SU-DHL-6 (cell line): ENCODE results near the gene SACM1L.
"Not testable (repeated sequence)": the region's sequence is repeated elsewhere in the genome, so short reads cannot be mapped to it uniquely, and the experiment has no call there.

Source experiments
- H2AFZ ChIP-seq: fragments of 200-600 bp; sonication (generic); 2 replicates; pipeline ENCODE4 v1.6.1; 2014; ENCODE audit warnings: low read depth, mild to moderate bottlenecking, moderate library complexity, mixed read lengths, antibody characterized with exemption, low read length; ENCODE audit not compliant: severe bottlenecking
- H3F3A ChIP-seq: fragments of 200-600 bp; shearing (Covaris generic); 2 replicates; pipeline ENCODE4 v1.6.0; 2016; ENCODE audit warnings: antibody characterized with exemption, mild to moderate bottlenecking; ENCODE audit not compliant: insufficient read depth
- H3K27ac ChIP-seq: fragments of 200-600 bp; sonication (generic); 2 replicates; pipeline ENCODE4 v1.5.1; 2016; ENCODE audit warnings: low read depth, mild to moderate bottlenecking, low read length, moderate library complexity, mixed read lengths
- H3K27me3 ChIP-seq: fragments of 200-600 bp; sonication (generic), shearing (Covaris generic); 2 replicates; pipeline ENCODE4 v1.6.0; 2014; ENCODE audit warnings: mild to moderate bottlenecking, low read length
- H3K36me3 ChIP-seq: fragments of 200-600 bp; sonication (generic); 2 replicates; pipeline ENCODE4 v1.6.1; 2014; ENCODE audit warnings: mild to moderate bottlenecking, low read length, mixed read lengths
- H3K4me2 ChIP-seq: fragments of 300-600, 200-600 bp; shearing (Covaris generic), sonication (generic); 2 replicates; pipeline ENCODE4 v1.6.0; 2014; ENCODE audit warnings: low read length, low read depth, mild to moderate bottlenecking; ENCODE audit not compliant: poor library complexity, severe bottlenecking
- H3K4me3 ChIP-seq: fragments of 200-600 bp; sonication (generic); 2 replicates; pipeline ENCODE4 v1.5.1; 2014; ENCODE audit warnings: antibody characterized with exemption, low read length, mild to moderate bottlenecking, mixed read lengths; ENCODE audit not compliant: insufficient read depth, poor library complexity, severe bottlenecking
- H3K79me2 ChIP-seq: fragments of 200-600 bp; sonication (generic); 2 replicates; pipeline ENCODE4 v1.6.1; 2014; ENCODE audit warnings: mild to moderate bottlenecking, low read length, moderate library complexity; ENCODE audit not compliant: insufficient read depth
- H3K9ac ChIP-seq: fragments of 200-600 bp; sonication (generic); 2 replicates; pipeline ENCODE4 v1.7.0; 2014; ENCODE audit warnings: mild to moderate bottlenecking, low read length
- H3K9me2 ChIP-seq: fragments of 200-600 bp; sonication (generic); replicated peaks from 2 replicates; pipeline ENCODE4 v1.6.1; 2014; ENCODE audit warnings: low read length; ENCODE audit not compliant: insufficient read depth
- H3K9me3 ChIP-seq: fragments of 200-600 bp; sonication (generic); 2 replicates; pipeline ENCODE4 v1.6.1; 2014; ENCODE audit warnings: low read length, mixed read lengths; ENCODE audit not compliant: insufficient read depth
- H4K20me1 ChIP-seq: fragments of 200-600 bp; sonication (generic); 2 replicates; pipeline ENCODE4 v1.6.1; 2014; ENCODE audit warnings: low read depth, mild to moderate bottlenecking, antibody characterized with exemption, low read length, moderate library complexity, mixed read lengths
- EZH2phosphoT487 ChIP-seq: fragments of 200-600 bp; sonication (generic), shearing (Covaris generic); conservative IDR thresholded peaks from 2 replicates; pipeline ENCODE4 v1.6.1; 2018; ENCODE audit warnings: mild to moderate bottlenecking, antibody characterized with exemption, low read length, moderate library complexity, mixed read lengths
- TF ChIP-seq, protein P1 (sequence below): fragments of 200-600 bp; sonication (generic); IDR thresholded peaks from one replicate; pipeline ENCODE4 v1.5.1; 2017; ENCODE audit warnings: antibody characterized with exemption, mild to moderate bottlenecking, low read length, moderate library complexity; ENCODE audit not compliant: insufficient read depth, poor library complexity, severe bottlenecking

Gene SACM1L

GRCh38 chr3:45753095-45753494 lies 63.9 kb downstream of the SACM1L start:
- H3K9me3 ChIP-seq: no peaks in the 10 kb centered on the region
- no peak overlapping the region for H3K4me2 ChIP-seq
- H3F3A ChIP-seq: no peaks in the 10 kb centered on the region
- H4K20me1 ChIP-seq: no peaks in the 10 kb centered on the region
- H3K4me3 ChIP-seq: no peak overlapping the region
- no peak overlapping the region for H3K9ac ChIP-seq
- no peak overlapping the region for H2AFZ ChIP-seq
- no peaks in the 10 kb centered on the region for H3K36me3 ChIP-seq
- TF ChIP-seq, protein P1, sequence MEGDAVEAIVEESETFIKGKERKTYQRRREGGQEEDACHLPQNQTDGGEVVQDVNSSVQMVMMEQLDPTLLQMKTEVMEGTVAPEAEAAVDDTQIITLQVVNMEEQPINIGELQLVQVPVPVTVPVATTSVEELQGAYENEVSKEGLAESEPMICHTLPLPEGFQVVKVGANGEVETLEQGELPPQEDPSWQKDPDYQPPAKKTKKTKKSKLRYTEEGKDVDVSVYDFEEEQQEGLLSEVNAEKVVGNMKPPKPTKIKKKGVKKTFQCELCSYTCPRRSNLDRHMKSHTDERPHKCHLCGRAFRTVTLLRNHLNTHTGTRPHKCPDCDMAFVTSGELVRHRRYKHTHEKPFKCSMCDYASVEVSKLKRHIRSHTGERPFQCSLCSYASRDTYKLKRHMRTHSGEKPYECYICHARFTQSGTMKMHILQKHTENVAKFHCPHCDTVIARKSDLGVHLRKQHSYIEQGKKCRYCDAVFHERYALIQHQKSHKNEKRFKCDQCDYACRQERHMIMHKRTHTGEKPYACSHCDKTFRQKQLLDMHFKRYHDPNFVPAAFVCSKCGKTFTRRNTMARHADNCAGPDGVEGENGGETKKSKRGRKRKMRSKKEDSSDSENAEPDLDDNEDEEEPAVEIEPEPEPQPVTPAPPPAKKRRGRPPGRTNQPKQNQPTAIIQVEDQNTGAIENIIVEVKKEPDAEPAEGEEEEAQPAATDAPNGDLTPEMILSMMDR: no peak
- no peak for TF ChIP-seq EZH2phosphoT487
- no peaks in the 10 kb centered on the region for H3K27me3 ChIP-seq
- no peak overlapping the region for H3K27ac ChIP-seq
- H3K9me2 ChIP-seq: no peaks in the 10 kb centered on the region
- H3K79me2 ChIP-seq: no peaks in the 10 kb centered on the region

DNA sequence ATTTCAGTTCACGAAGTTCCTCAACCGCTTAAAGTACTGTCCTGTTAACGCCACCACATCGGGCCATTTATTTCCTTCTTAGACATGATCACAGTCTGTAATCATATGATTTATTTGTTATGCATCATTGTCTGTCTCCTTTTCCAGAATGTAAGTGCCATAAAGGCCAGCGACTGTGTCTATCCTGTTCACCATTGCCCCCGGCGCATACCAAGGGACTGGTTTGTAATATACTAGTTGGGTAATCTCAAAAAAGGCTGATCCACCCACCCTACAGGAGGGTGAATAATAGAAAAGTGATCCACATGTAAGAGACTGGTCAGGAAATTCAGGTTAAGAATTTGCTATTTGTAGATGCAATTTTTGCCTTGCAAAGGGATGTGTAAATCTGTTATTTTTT lies 65.3 kb downstream of the SACM1L start:
- Histone ChIP-seq H3K9me3 (no peaks in the 10 kb centered on the region), H2AFZ (no peak overlapping the region), H3K4me3 (no peak overlapping the region), H3K79me2 (no peaks in the 10 kb centered on the region), H3F3A (no peaks in the 10 kb centered on the region), H3K4me2 (no peak overlapping the region), H3K9ac (no peak overlapping the region), H3K36me3 (no peaks in the 10 kb centered on the region), H3K27ac (no peak overlapping the region), H3K27me3 (no peaks in the 10 kb centered on the region), H3K9me2 (no peaks in the 10 kb centered on the region), H4K20me1 (no peaks in the 10 kb centered on the region)
- TF ChIP-seq EZH2phosphoT487: no peak
- TF ChIP-seq, protein P1: no peak

GRCh38 chr3:45756055-45756454 lies 66.9 kb downstream of the SACM1L start:
- no peaks in the 10 kb centered on the region for H3K36me3 ChIP-seq
- H3K9ac ChIP-seq: no peak overlapping the region
- H3K4me3 ChIP-seq: no peak overlapping the region
- no peak overlapping the region for H3K27ac ChIP-seq
- H2AFZ ChIP-seq: no peak overlapping the region
- no peak for TF ChIP-seq EZH2phosphoT487
- no peaks in the 10 kb centered on the region for H3K9me2 ChIP-seq
- no peaks in the 10 kb centered on the region for H3F3A ChIP-seq
- H4K20me1 ChIP-seq: no peaks in the 10 kb centered on the region
- H3K4me2 ChIP-seq: no peak overlapping the region
- no peaks in the 10 kb centered on the region for H3K79me2 ChIP-seq
- no peaks in the 10 kb centered on the region for H3K9me3 ChIP-seq
- no peaks in the 10 kb centered on the region for H3K27me3 ChIP-seq

DNA sequence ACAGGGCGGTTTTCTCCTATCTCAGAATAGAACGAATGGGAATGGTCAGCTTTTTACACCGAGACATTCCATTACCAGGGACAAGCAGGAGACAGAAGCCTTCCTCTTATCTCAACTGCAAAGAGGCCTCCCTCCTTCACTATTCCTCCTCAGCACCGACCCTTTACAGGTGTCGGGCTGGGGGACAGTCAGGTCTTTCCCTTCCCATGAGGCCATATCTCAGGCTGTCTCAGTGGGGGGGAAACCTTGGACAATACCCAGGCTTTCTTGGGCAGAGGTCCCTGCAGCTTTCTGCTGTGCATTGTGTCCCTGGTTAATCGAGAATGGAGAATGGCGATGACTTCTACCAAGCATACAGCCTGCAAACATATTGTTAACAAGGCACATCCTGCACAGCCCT lies 67.9 kb downstream of the SACM1L start:
- H3K79me2 ChIP-seq, H3K27ac ChIP-seq, H3K27me3 ChIP-seq, H3K36me3 ChIP-seq, H3K9me2 ChIP-seq, H4K20me1 ChIP-seq, H3K9ac ChIP-seq, H3K4me3 ChIP-seq, H3K9me3 ChIP-seq, H3F3A ChIP-seq, H3K4me2 ChIP-seq, H2AFZ ChIP-seq: not testable (repeated sequence)
